A549 (cell line): ENCODE results near the gene MFAP4. TPM values are rescaled to one million over a fixed set of nuclear protein-coding genes. Genes with fewer than 3 reads are reported as not detected.

ENCODE experiments used
- ATAC-seq, 2 experiments: fragments of 200-7000 bp in 1 of 2; fragments of >200 bp in 1 of 2; cut with Nextera tagmentation in 1 of 2; cut with Tn5 transposase in 1 of 2; 3 replicates each; pipeline versions ENCODE4 v1.8.0 to v1.9.1; 2018 to 2020; ENCODE audit warnings: mild to moderate bottlenecking in 1 of 2, moderate library complexity in 1 of 2
- CTCF ChIA-PET: fragments of 300-600 bp; sonication (Branson Sonifier 250); formaldehyde crosslinking; extraction: SDS; loops from one replicate; lab custom pipeline; 2021; ENCODE audit warnings: antibody characterized with exemption, inconsistent platforms; lab: Yijun Ruan, JAX
- POLR2A ChIA-PET: fragments of 350-600 bp; formaldehyde crosslinking; extraction: SDS; loops from one replicate; lab custom pipeline; 2021; ENCODE audit warnings: antibody characterized with exemption, inconsistent platforms; lab: Yijun Ruan, JAX
- DNase-seq, 2 experiments: peaks; one replicate each; pipeline versions ENCODE4 v3.0.0 to v3.0.0-alpha.2; 2011 to 2016; ENCODE audit warnings: low read depth in 1 of 2, low spot score in 1 of 2
- FAIRE-seq: peaks from 2 replicates; lab custom pipeline; 2011; peaks lifted over from hg19 to GRCh38; lab: Jason Lieb, UNC
- H3K27ac ChIP-seq, 2 experiments: fragments of >200 bp; sonication (Bioruptor Twin); formaldehyde crosslinking; 3 replicates each; pipeline ENCODE4 v1.5.1; 2016 to 2017
- H3K4me1 ChIP-seq: fragments of >200 bp; sonication (Bioruptor Twin); formaldehyde crosslinking; 3 replicates; pipeline ENCODE4 v1.6.1; 2016
- H3K4me2 ChIP-seq: fragments of >200 bp; sonication (Bioruptor Twin); formaldehyde crosslinking; 3 replicates; pipeline ENCODE4 v1.6.1; 2016
- H3K4me3 ChIP-seq: fragments of >200 bp; sonication (Bioruptor Twin); formaldehyde crosslinking; 3 replicates; pipeline ENCODE4 v1.5.1; 2016
- H3K9me3 ChIP-seq: fragments of >200 bp; sonication (Bioruptor Twin); formaldehyde crosslinking; 3 replicates; pipeline ENCODE4 v1.6.1; 2016
- CBX2 ChIP-seq: fragments of 200-600 bp; sonication (generic); IDR thresholded peaks from 2 replicates; pipeline ENCODE4 v1.6.1; 2016; ENCODE audit warnings: low read depth, mild to moderate bottlenecking, borderline replicate concordance
- CBX8 ChIP-seq: fragments of 200-600 bp; sonication (generic); IDR thresholded peaks from 2 replicates; pipeline ENCODE4 v1.6.1; 2016
- CEBPB ChIP-seq, 2 experiments: fragments of >200 bp in 1 of 2; sonication (Bioruptor Twin) in 1 of 2; formaldehyde crosslinking in 1 of 2; IDR thresholded peaks; 2 replicates each; pipeline ENCODE4 v1.6.1; 2012 to 2016
- CHD2 ChIP-seq: fragments of 150-350 bp; IDR thresholded peaks from 2 replicates; pipeline ENCODE4 v1.6.1; 2014; ENCODE audit warnings: low read length; ENCODE audit not compliant: partially characterized antibody
- EHF ChIP-seq: fragments of 250-450 bp; sonication (Bioruptor Pico); IDR thresholded peaks from 2 replicates; pipeline ENCODE4 v1.5.0; 2020; ENCODE audit warnings: mild to moderate bottlenecking
- EHMT2 ChIP-seq: fragments of 200-600 bp; sonication (generic); IDR thresholded peaks from 2 replicates; pipeline ENCODE4 v1.6.1; 2016; ENCODE audit warnings: antibody characterized with exemption, low read depth, mild to moderate bottlenecking, moderate library complexity
- GATA3 ChIP-seq: IDR thresholded peaks from 2 replicates; pipeline ENCODE4 v1.6.1; 2012; ENCODE audit warnings: borderline replicate concordance
- HDAC2 ChIP-seq: fragments of 200-600 bp; sonication (generic); IDR thresholded peaks from 2 replicates; pipeline ENCODE4 v1.6.1; 2016
- HOXA7 ChIP-seq: fragments of 250-450 bp; sonication (Bioruptor Pico); IDR thresholded peaks from 2 replicates; pipeline ENCODE4 v1.5.0; 2020; ENCODE audit warnings: mild to moderate bottlenecking, moderate library complexity
- HOXB13 ChIP-seq: fragments of 250-450 bp; sonication (Bioruptor Pico); IDR thresholded peaks from 2 replicates; pipeline ENCODE4 v1.5.0; 2020; ENCODE audit warnings: low read depth, mild to moderate bottlenecking, moderate library complexity
- HOXB5 ChIP-seq: fragments of 250-450 bp; sonication (Bioruptor Pico); IDR thresholded peaks from 2 replicates; pipeline ENCODE4 v1.5.0; 2020; ENCODE audit warnings: mild to moderate bottlenecking, moderate library complexity
- JUN ChIP-seq, 2 experiments: fragments of >200 bp; sonication (Bioruptor Twin); formaldehyde crosslinking; IDR thresholded peaks; 2 replicates in 1 of 2; 3 replicates in 1 of 2; pipeline ENCODE4 v1.6.1; 2016 to 2017
- KDM1A ChIP-seq: fragments of 200-600 bp; sonication (generic); IDR thresholded peaks from 2 replicates; pipeline ENCODE4 v1.6.1; 2016; ENCODE audit warnings: low read depth, mild to moderate bottlenecking
- MYC ChIP-seq: IDR thresholded peaks from 2 replicates; pipeline ENCODE4 v1.6.1; 2012; ENCODE audit warnings: mild to moderate bottlenecking, inconsistent platforms, low read length, improper control_type of control experiment, borderline replicate concordance
- POLR2A ChIP-seq: IDR thresholded peaks from 2 replicates; pipeline ENCODE4 v1.6.1; 2012; ENCODE audit warnings: mild to moderate bottlenecking, low read length
- RCOR1 ChIP-seq: fragments of 150-350 bp; IDR thresholded peaks from 2 replicates; pipeline ENCODE4 v1.6.1; 2014; ENCODE audit warnings: antibody characterized with exemption, low read length, low read depth
- REST ChIP-seq: fragments of 200-600 bp; sonication (generic); IDR thresholded peaks from 2 replicates; pipeline ENCODE4 v1.6.1; 2016; ENCODE audit warnings: antibody characterized with exemption, mild to moderate bottlenecking, moderate library complexity
- RFX5 ChIP-seq: fragments of 450-650 bp; IDR thresholded peaks from 2 replicates; pipeline ENCODE4 v1.7.1; 2014; ENCODE audit warnings: antibody characterized with exemption, mild to moderate bottlenecking, moderate library complexity
- SMC3 ChIP-seq: fragments of >200 bp; sonication (Bioruptor Twin); formaldehyde crosslinking; IDR thresholded peaks from 3 replicates; pipeline ENCODE4 v1.6.1; 2018; ENCODE audit warnings: inconsistent platforms
- ZNF302 ChIP-seq: fragments of 250-450 bp; sonication (Bioruptor Pico); IDR thresholded peaks from 2 replicates; pipeline ENCODE4 v1.9.0; 2021; ENCODE audit warnings: inconsistent platforms, mild to moderate bottlenecking, moderate library complexity
- ZSCAN20 ChIP-seq: fragments of 250-450 bp; sonication (Bioruptor Pico); IDR thresholded peaks from 2 replicates; pipeline ENCODE4 v1.8.0; 2022; ENCODE audit warnings: mild to moderate bottlenecking, moderate library complexity
- WGBS: methylation state at CpG from one replicate; pipeline ENCODE4 v1.1.6; 2017; ENCODE audit errors: missing lambda C conversion rate; 5-methylcytosine and 5-hydroxymethylcytosine counted together
- polyA plus RNA-seq, 4 experiments: library from polyadenylated mRNA; depleted of rRNA in 3 of 4; stranded (reverse); fragments of >200 nt; fragmentation: RNase III in 1 of 4; extraction: RNeasy Plus Mini Kit Qiagen cat#74134 plus additional on column Dnase treatment in 1 of 4; gene quantifications; 2 replicates in 3 of 4; 3 replicates in 1 of 4; pipeline ENCODE4 v1.2.3, GENCODE V29; 2011 to 2017
- TF ChIP-seq, protein P1 (sequence below): fragments of >200 bp; sonication (Bioruptor Twin); formaldehyde crosslinking; IDR thresholded peaks from 2 replicates; pipeline ENCODE4 v1.6.1; 2016
- TF ChIP-seq, protein P2 (sequence below): fragments of 250-450 bp; sonication (Bioruptor Pico); IDR thresholded peaks from 2 replicates; pipeline ENCODE4 v1.5.0; 2021; ENCODE audit warnings: mild to moderate bottlenecking, moderate library complexity, borderline replicate concordance
- TF ChIP-seq, protein P3 (sequence below): fragments of 150-350 bp; IDR thresholded peaks from 2 replicates; pipeline ENCODE4 v1.6.1; 2014; ENCODE audit warnings: low read depth, mild to moderate bottlenecking, low read length

MFAP4 gene
- polyA plus RNA-seq, 2 of the 4 experiments (the other 2 are of a cell fraction), result 0.13 TPM; not detected in 1

- H3K4me3 ChIP-seq, result no peak overlapping the region
- H3K27ac ChIP-seq, result no peak overlapping the region
- TF ChIP-seq CHD2, result no peak
- TF ChIP-seq SMC3, result no peak
- TF ChIP-seq KDM1A, result no peak
- TF ChIP-seq HDAC2, result no peak
- no peak for TF ChIP-seq CBX2
- TF ChIP-seq, protein P1, sequence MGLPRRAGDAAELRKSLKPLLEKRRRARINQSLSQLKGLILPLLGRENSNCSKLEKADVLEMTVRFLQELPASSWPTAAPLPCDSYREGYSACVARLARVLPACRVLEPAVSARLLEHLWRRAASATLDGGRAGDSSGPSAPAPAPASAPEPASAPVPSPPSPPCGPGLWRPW, result no peak
- no peak for TF ChIP-seq RCOR1
- TF ChIP-seq POLR2A, result no peak
- no peak for TF ChIP-seq MYC
- TF ChIP-seq CBX8, result no peak
- TF ChIP-seq HOXB13 (CRISPR knock-in tag), result no peak
- TF ChIP-seq ZSCAN20, result no peak
- TF ChIP-seq, all 56 proteins: peak for 0
- Histone ChIP-seq H3K9me3 (no peaks in the 10 kb centered on the region), H3K4me1 (peaks cover 23% of the 10 kb centered on the region), H3K4me2 (no peak overlapping the region)
- ChIA-PET POLR2A (interaction anchor here (1.5 to 3.4 kb wide), 2 partner anchors 12 to 19 kb away, joined by 3 to 12 read pairs; partner anchors contain the start of gene MAPK7), CTCF (interaction anchor here (0.6 to 14.6 kb wide), 4 partner anchors 9 to 386 kb away, joined by 3 to 362 read pairs (median 4); no protein-coding TSS in a partner anchor)
- 93% methylated on average over 7 of the region's 7 CpGs for WGBS
- DNase-seq (no peak), FAIRE-seq (no peak), ATAC-seq (no peak)
These were observed 27.8 kb downstream of the MFAP4 start for GRCh38 chr17:19359151-19359550.

DNA sequence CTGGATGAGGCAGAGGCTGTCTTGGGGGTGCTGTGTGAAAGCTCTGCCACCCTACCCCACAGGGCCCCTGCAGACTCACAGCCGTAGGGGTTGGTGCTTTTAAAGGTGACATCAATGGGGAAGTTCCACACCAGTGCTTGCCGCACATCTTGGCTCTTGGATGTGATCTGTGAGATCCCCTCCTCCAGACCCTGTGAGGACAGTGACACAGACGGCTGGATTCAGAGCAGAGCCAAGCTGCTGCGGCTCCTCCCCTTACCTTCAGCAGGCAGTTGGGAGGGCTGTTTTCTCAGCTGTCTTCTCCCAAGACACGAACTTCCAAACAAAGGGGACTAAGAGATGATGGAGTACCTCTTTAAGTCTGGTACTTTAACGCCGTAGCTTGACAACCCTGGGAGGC lies 29.2 kb downstream of the MFAP4 start:
- FAIRE-seq (no peak), ATAC-seq (no peak), DNase-seq (no peak)
- TF ChIP-seq EHMT2, result no peak
- TF ChIP-seq JUN (IDR thresholded peaks at IDR 0.05), result no peak
- TF ChIP-seq RFX5, result no peak
- TF ChIP-seq ZNF302 (CRISPR knock-in tag), result no peak
- TF ChIP-seq EHF (CRISPR knock-in tag), result no peak
- TF ChIP-seq CBX8, result no peak
- no peak for TF ChIP-seq HOXA7 (CRISPR knock-in tag)
- TF ChIP-seq, protein P2, sequence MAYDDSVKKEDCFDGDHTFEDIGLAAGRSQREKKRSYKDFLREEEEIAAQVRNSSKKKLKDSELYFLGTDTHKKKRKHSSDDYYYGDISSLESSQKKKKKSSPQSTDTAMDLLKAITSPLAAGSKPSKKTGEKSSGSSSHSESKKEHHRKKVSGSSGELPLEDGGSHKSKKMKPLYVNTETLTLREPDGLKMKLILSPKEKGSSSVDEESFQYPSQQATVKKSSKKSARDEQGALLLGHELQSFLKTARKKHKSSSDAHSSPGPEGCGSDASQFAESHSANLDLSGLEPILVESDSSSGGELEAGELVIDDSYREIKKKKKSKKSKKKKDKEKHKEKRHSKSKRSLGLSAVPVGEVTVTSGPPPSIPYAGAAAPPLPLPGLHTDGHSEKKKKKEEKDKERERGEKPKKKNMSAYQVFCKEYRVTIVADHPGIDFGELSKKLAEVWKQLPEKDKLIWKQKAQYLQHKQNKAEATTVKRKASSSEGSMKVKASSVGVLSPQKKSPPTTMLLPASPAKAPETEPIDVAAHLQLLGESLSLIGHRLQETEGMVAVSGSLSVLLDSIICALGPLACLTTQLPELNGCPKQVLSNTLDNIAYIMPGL (CRISPR knock-in tag), result no peak
- no peak for TF ChIP-seq POLR2A
- no peak for TF ChIP-seq REST
- no peak for TF ChIP-seq KDM1A
- no peak for TF ChIP-seq HOXB5 (CRISPR knock-in tag)
- TF ChIP-seq, protein P1, result no peak
- no peak for TF ChIP-seq GATA3
- TF ChIP-seq CEBPB (IDR thresholded peaks at IDR 0.05), result no peak
- TF ChIP-seq, protein P3, sequence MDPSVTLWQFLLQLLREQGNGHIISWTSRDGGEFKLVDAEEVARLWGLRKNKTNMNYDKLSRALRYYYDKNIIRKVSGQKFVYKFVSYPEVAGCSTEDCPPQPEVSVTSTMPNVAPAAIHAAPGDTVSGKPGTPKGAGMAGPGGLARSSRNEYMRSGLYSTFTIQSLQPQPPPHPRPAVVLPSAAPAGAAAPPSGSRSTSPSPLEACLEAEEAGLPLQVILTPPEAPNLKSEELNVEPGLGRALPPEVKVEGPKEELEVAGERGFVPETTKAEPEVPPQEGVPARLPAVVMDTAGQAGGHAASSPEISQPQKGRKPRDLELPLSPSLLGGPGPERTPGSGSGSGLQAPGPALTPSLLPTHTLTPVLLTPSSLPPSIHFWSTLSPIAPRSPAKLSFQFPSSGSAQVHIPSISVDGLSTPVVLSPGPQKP, result no peak
- no peak for TF ChIP-seq HDAC2
- H3K27ac ChIP-seq, result no peak overlapping the region
- ChIA-PET POLR2A (interaction anchor here (1.5 to 3.4 kb wide), 2 partner anchors 10 to 20 kb away, joined by 3 to 12 read pairs; partner anchors contain the start of gene MAPK7), CTCF (interaction anchor here (1.0 to 14.6 kb wide), 4 partner anchors 10 to 406 kb away, joined by 3 to 362 read pairs (median 4); no protein-coding TSS in a partner anchor)
- no peak overlapping the region for H3K4me3 ChIP-seq
- H3K9me3 ChIP-seq, result no peaks in the 10 kb centered on the region
- WGBS, result 85% methylated on average over 7 of the region's 7 CpGs
- no peak overlapping the region for H3K4me2 ChIP-seq
- peaks cover 22% of the 10 kb centered on the region for H3K4me1 ChIP-seq
